H1 (cell line): ENCODE results near the gene BCL11A. TPM values are rescaled to one million over a fixed set of nuclear protein-coding genes. Genes with fewer than 3 reads are reported as not detected.

ENCODE experiments used
- FOSL1 ChIP-seq: IDR thresholded peaks from 2 replicates; pipeline ENCODE4 v1.6.1; 2011; ENCODE audit warnings: mild to moderate bottlenecking, low read depth, low read length, moderate library complexity; ENCODE audit not compliant: insufficient read depth
- HDAC6 ChIP-seq: IDR thresholded peaks from one replicate; pipeline ENCODE4 v1.7.1; 2012; ENCODE audit warnings: low read depth, mild to moderate bottlenecking, inconsistent platforms, low read length, moderate library complexity
- JUND ChIP-seq: IDR thresholded peaks from 2 replicates; pipeline ENCODE4 v1.6.1; 2011; ENCODE audit warnings: mild to moderate bottlenecking, improper control_type of control experiment, low read length
- POLR2AphosphoS5 ChIP-seq: IDR thresholded peaks from 2 replicates; pipeline ENCODE4 v1.6.1; 2011; ENCODE audit warnings: low read depth, low read length
- SAP30 ChIP-seq: fragments of 300-600 bp; sonication (generic); IDR thresholded peaks from 2 replicates; pipeline ENCODE4 v1.7.1; 2012; ENCODE audit warnings: low read length, moderate library complexity, mild to moderate bottlenecking, inconsistent platforms; ENCODE audit not compliant: insufficient read depth, insufficient replicate concordance
- SIRT6 ChIP-seq: IDR thresholded peaks from one replicate; pipeline ENCODE4 v1.7.1; 2012; ENCODE audit warnings: low read length, inconsistent platforms
- polyA plus RNA-seq, 7 experiments: library from polyadenylated mRNA; depleted of rRNA in 3 of 7; stranded (reverse) in 5 of 7; unstranded in 2 of 7; fragments of >200 nt in 5 of 7; fragments of 200-250 nt in 2 of 7; gene quantifications; 1 replicate in 5 of 7; 2 replicates in 1 of 7; 4 replicates in 1 of 7; pipeline versions ENCODE4 v1.2.1 to v1.2.3, GENCODE V29; 2011 to 2013; ENCODE audit warnings: missing spikeins in 2 of 7, mixed read lengths in 2 of 7
- total RNA-seq: library from RNA; stranded (reverse); fragmentation: NEBNext Ultra II Directional; extraction: Animal tissue kit (Norgen Biotek cat#: 25700); gene quantifications from 2 replicates; pipeline ENCODE4 v1.2.1, GENCODE V29; 2021
- TF ChIP-seq, protein P1 (sequence below): fragments of 300-600 bp; sonication (generic); IDR thresholded peaks from 2 replicates; pipeline ENCODE4 v1.7.1; 2012; ENCODE audit warnings: low read length, moderate library complexity, mild to moderate bottlenecking, inconsistent platforms; ENCODE audit not compliant: insufficient replicate concordance

Gene BCL11A
- total and polyA plus RNA-seq, 2 of the 8 experiments (the other 6 are each of a cell fraction or from before 2014, with no cell fraction given): 11.9 to 59.3 TPM

- TF ChIP-seq, protein P1, sequence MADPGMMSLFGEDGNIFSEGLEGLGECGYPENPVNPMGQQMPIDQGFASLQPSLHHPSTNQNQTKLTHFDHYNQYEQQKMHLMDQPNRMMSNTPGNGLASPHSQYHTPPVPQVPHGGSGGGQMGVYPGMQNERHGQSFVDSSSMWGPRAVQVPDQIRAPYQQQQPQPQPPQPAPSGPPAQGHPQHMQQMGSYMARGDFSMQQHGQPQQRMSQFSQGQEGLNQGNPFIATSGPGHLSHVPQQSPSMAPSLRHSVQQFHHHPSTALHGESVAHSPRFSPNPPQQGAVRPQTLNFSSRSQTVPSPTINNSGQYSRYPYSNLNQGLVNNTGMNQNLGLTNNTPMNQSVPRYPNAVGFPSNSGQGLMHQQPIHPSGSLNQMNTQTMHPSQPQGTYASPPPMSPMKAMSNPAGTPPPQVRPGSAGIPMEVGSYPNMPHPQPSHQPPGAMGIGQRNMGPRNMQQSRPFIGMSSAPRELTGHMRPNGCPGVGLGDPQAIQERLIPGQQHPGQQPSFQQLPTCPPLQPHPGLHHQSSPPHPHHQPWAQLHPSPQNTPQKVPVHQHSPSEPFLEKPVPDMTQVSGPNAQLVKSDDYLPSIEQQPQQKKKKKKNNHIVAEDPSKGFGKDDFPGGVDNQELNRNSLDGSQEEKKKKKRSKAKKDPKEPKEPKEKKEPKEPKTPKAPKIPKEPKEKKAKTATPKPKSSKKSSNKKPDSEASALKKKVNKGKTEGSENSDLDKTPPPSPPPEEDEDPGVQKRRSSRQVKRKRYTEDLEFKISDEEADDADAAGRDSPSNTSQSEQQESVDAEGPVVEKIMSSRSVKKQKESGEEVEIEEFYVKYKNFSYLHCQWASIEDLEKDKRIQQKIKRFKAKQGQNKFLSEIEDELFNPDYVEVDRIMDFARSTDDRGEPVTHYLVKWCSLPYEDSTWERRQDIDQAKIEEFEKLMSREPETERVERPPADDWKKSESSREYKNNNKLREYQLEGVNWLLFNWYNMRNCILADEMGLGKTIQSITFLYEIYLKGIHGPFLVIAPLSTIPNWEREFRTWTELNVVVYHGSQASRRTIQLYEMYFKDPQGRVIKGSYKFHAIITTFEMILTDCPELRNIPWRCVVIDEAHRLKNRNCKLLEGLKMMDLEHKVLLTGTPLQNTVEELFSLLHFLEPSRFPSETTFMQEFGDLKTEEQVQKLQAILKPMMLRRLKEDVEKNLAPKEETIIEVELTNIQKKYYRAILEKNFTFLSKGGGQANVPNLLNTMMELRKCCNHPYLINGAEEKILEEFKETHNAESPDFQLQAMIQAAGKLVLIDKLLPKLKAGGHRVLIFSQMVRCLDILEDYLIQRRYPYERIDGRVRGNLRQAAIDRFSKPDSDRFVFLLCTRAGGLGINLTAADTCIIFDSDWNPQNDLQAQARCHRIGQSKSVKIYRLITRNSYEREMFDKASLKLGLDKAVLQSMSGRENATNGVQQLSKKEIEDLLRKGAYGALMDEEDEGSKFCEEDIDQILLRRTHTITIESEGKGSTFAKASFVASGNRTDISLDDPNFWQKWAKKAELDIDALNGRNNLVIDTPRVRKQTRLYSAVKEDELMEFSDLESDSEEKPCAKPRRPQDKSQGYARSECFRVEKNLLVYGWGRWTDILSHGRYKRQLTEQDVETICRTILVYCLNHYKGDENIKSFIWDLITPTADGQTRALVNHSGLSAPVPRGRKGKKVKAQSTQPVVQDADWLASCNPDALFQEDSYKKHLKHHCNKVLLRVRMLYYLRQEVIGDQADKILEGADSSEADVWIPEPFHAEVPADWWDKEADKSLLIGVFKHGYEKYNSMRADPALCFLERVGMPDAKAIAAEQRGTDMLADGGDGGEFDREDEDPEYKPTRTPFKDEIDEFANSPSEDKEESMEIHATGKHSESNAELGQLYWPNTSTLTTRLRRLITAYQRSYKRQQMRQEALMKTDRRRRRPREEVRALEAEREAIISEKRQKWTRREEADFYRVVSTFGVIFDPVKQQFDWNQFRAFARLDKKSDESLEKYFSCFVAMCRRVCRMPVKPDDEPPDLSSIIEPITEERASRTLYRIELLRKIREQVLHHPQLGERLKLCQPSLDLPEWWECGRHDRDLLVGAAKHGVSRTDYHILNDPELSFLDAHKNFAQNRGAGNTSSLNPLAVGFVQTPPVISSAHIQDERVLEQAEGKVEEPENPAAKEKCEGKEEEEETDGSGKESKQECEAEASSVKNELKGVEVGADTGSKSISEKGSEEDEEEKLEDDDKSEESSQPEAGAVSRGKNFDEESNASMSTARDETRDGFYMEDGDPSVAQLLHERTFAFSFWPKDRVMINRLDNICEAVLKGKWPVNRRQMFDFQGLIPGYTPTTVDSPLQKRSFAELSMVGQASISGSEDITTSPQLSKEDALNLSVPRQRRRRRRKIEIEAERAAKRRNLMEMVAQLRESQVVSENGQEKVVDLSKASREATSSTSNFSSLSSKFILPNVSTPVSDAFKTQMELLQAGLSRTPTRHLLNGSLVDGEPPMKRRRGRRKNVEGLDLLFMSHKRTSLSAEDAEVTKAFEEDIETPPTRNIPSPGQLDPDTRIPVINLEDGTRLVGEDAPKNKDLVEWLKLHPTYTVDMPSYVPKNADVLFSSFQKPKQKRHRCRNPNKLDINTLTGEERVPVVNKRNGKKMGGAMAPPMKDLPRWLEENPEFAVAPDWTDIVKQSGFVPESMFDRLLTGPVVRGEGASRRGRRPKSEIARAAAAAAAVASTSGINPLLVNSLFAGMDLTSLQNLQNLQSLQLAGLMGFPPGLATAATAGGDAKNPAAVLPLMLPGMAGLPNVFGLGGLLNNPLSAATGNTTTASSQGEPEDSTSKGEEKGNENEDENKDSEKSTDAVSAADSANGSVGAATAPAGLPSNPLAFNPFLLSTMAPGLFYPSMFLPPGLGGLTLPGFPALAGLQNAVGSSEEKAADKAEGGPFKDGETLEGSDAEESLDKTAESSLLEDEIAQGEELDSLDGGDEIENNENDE: no peak
- TF ChIP-seq POLR2AphosphoS5 (no peak), FOSL1 (no peak), HDAC6 (no peak), JUND (no peak), SAP30 (no peak), SIRT6 (no peak)
Measured at GRCh38 chr2:60517446-60517845, 36.0 kb downstream of the BCL11A start (continued).
